ENCODE measurements around the gene LRRC51. TPM values are rescaled to one million over a fixed set of nuclear protein-coding genes. Genes with fewer than 3 reads are reported as not detected.

The LRRC51 gene
- total RNA-seq, 2 donors from 2014 or later = 4.0 to 7.6 TPM

- no peaks in the 10 kb centered on the region for H3K9me3 ChIP-seq
- H3K4me3 ChIP-seq = no peak overlapping the region
- H3K36me3 ChIP-seq = peaks cover 5% of the 10 kb centered on the region
- TF ChIP-seq CTCF (IDR thresholded peaks at IDR 0.05) = no peak
- no peak for DNase-seq (ENCODE audit: low spot score)
- H3K4me1 ChIP-seq = peaks cover 0 to 23% of the 10 kb centered on the region in 2 donors
- H3K27me3 ChIP-seq = no peaks in the 10 kb centered on the region
- H3K27ac ChIP-seq = no peak overlapping the region
Observed at GRCh38 chr11:72083414-72083813, 2.8 kb downstream of the LRRC51 start.

- Histone ChIP-seq H3K36me3 (peaks cover 5% of the 10 kb centered on the region), H3K27ac (no peak overlapping the region), H3K4me1 (peaks cover 0 to 17% of the 10 kb centered on the region in 2 donors), H3K4me3 (no peak overlapping the region), H3K27me3 (no peaks in the 10 kb centered on the region), H3K9me3 (no peaks in the 10 kb centered on the region)
- TF ChIP-seq CTCF (IDR thresholded peaks at IDR 0.05) = no peak
- DNase-seq (ENCODE audit: low spot score) = no peak
Observed at GRCh38 chr11:72084076-72084475, 3.4 kb downstream of the LRRC51 start.

GRCh38 chr11:72084965-72085364, 4.3 kb downstream of the LRRC51 start:
- peaks cover 0 to 8% of the 10 kb centered on the region in 2 donors for H3K4me1 ChIP-seq
- H3K4me3 ChIP-seq = no peak overlapping the region
- peaks cover 5% of the 10 kb centered on the region for H3K36me3 ChIP-seq
- H3K9me3 ChIP-seq = no peaks in the 10 kb centered on the region
- no peak for TF ChIP-seq CTCF (IDR thresholded peaks at IDR 0.05)
- no peak overlapping the region for H3K27ac ChIP-seq
- DNase-seq (ENCODE audit: low spot score) = no peak
- no peaks in the 10 kb centered on the region for H3K27me3 ChIP-seq

- Histone ChIP-seq H3K4me1 (peaks cover 0 to 9% of the 10 kb centered on the region in 2 donors), H3K4me3 (no peak overlapping the region), H3K9me3 (no peaks in the 10 kb centered on the region), H3K27me3 (no peaks in the 10 kb centered on the region), H3K36me3 (peaks cover 5% of the 10 kb centered on the region), H3K27ac (no peak overlapping the region)
- no peak for TF ChIP-seq CTCF (IDR thresholded peaks at IDR 0.05)
- DNase-seq (ENCODE audit: low spot score) = no peak
Observed at GRCh38 chr11:72085621-72086351, 5.1 kb downstream of the LRRC51 start.

- H3K27me3 ChIP-seq = no peaks in the 10 kb centered on the region
- H3K4me1 ChIP-seq = peaks cover 0 to 12% of the 10 kb centered on the region in 2 donors
- H3K9me3 ChIP-seq = no peaks in the 10 kb centered on the region
- no peak for DNase-seq (ENCODE audit: low spot score)
- peaks cover 5% of the 10 kb centered on the region for H3K36me3 ChIP-seq
- H3K27ac ChIP-seq = no peak overlapping the region
- H3K4me3 ChIP-seq = no peak overlapping the region
- TF ChIP-seq CTCF (IDR thresholded peaks at IDR 0.05) = no peak
Observed at GRCh38 chr11:72088076-72088808, 7.6 kb downstream of the LRRC51 start.

Measured in right atrium auricular region (tissue), 2 donors.